ENCODE measurements around the gene NXPE2.
"Not testable (repeated sequence)": the region's sequence is repeated elsewhere in the genome, so short reads cannot be mapped to it uniquely, and the experiment has no call there.

Gene NXPE2

GRCh38 chr11:114678125-114679036 lies at the start of gene NXPE2:
TSS of gene NXPE2 (plus strand) at chr11:114678527. CDS start at chr11:114678576, 49 bp downstream.
- no peak for DNase-seq

GRCh38 chr11:114631445-114631965 lies 46.8 kb upstream of the NXPE2 start:
- not testable (repeated sequence) for DNase-seq

- DNase-seq = not testable (repeated sequence)
Observed at GRCh38 chr11:114639440-114639839, 38.9 kb upstream of the NXPE2 start.

- no peak for DNase-seq
Observed at GRCh38 chr11:114650661-114651060, 27.7 kb upstream of the NXPE2 start.

- DNase-seq = no peak
Observed at GRCh38 chr11:114651145-114651718, 27.1 kb upstream of the NXPE2 start.

- no peak for DNase-seq
Observed at GRCh38 chr11:114653148-114653547, 25.2 kb upstream of the NXPE2 start.

- no peak for DNase-seq
Observed at GRCh38 chr11:114664641-114665040, 13.7 kb upstream of the NXPE2 start.

GRCh38 chr11:114666760-114667159 lies 11.6 kb upstream of the NXPE2 start:
- no peak for DNase-seq

- DNase-seq = no peak
Observed at GRCh38 chr11:114668109-114668508, 10.2 kb upstream of the NXPE2 start.

- DNase-seq = no peak
Observed at GRCh38 chr11:114673661-114674060, 4.7 kb upstream of the NXPE2 start.

GRCh38 chr11:114679505-114679904 lies 1.2 kb downstream of the NXPE2 start:
- DNase-seq = no peak

GRCh38 chr11:114683007-114683406 lies 4.7 kb downstream of the NXPE2 start:
- no peak for DNase-seq

- no peak for DNase-seq
Observed at GRCh38 chr11:114684636-114685035, 6.3 kb downstream of the NXPE2 start.

- DNase-seq = no peak
Observed at GRCh38 chr11:114685097-114685496, 6.8 kb downstream of the NXPE2 start.

- DNase-seq = no peak
Observed at GRCh38 chr11:114705280-114706024, 27.1 kb downstream of the NXPE2 start.

GRCh38 chr11:114709960-114710359 lies 31.6 kb downstream of the NXPE2 start:
- no peak for DNase-seq

- no peak for DNase-seq
Observed at GRCh38 chr11:114713756-114714155, 35.4 kb downstream of the NXPE2 start.

- DNase-seq = no peak
Observed at GRCh38 chr11:114719562-114719961, 41.2 kb downstream of the NXPE2 start.

GRCh38 chr11:114724916-114725524 lies 46.7 kb downstream of the NXPE2 start:
- no peak for DNase-seq

- DNase-seq = no peak
Observed at GRCh38 chr11:114725623-114726022, 47.3 kb downstream of the NXPE2 start.

GRCh38 chr11:114736806-114737205 lies 58.5 kb downstream of the NXPE2 start:
- no peak for DNase-seq

- DNase-seq = peak; percentile 32
Observed at GRCh38 chr11:114738954-114739353, 60.6 kb downstream of the NXPE2 start.

GRCh38 chr11:114745150-114745671 lies 66.9 kb downstream of the NXPE2 start:
- no peak for DNase-seq

Measured in MV-4-11 (cell line).